GM18858 (cell line): ENCODE measurements around the gene NACA.
"Not testable (repeated sequence)": the region's sequence is repeated elsewhere in the genome, so short reads cannot be mapped to it uniquely, and the experiment has no call there.

Experiments
- ATAC-seq: cut with Tn5 transposase; IDR thresholded peaks from one replicate; pipeline ENCODE4 v1.9.1; 2021; ENCODE audit not compliant: unreplicated experiment

NACA gene

GRCh38 chr12:56725723-56726102 is 614 bp upstream of the NACA start:
- ATAC-seq, result no peak

GRCh38 chr12:56724701-56724971 is 463 bp downstream of the NACA start:
- ATAC-seq, result no peak

GRCh38 chr12:56723889-56724700 is 1.0 kb downstream of the NACA start:
- no peak for ATAC-seq

- no peak for ATAC-seq
Observed at GRCh38 chr12:56723352-56723751, 1.7 kb downstream of the NACA start.

- ATAC-seq, result no peak
Observed at GRCh38 chr12:56722832-56723231, 2.3 kb downstream of the NACA start.

- no peak for ATAC-seq
Observed at GRCh38 chr12:56721721-56722120, 3.4 kb downstream of the NACA start.

GRCh38 chr12:56721216-56721615 is 3.9 kb downstream of the NACA start:
- no peak for ATAC-seq

- ATAC-seq, result no peak
Observed at GRCh38 chr12:56720731-56721151, 4.4 kb downstream of the NACA start.

GRCh38 chr12:56719056-56719455 is 6.0 kb downstream of the NACA start:
- no peak for ATAC-seq

GRCh38 chr12:56718636-56719035 is 6.5 kb downstream of the NACA start:
- ATAC-seq, result no peak

- no peak for ATAC-seq
Observed at GRCh38 chr12:56718149-56718548, 7.0 kb downstream of the NACA start.

GRCh38 chr12:56716933-56717880 is 7.9 kb downstream of the NACA start:
- ATAC-seq, result no peak

GRCh38 chr12:56716458-56716857 is 8.6 kb downstream of the NACA start:
- no peak for ATAC-seq

GRCh38 chr12:56715798-56716197 is 9.3 kb downstream of the NACA start:
- ATAC-seq, result no peak

- ATAC-seq, result no peak
Observed at GRCh38 chr12:56714431-56714929, 10.6 kb downstream of the NACA start.

GRCh38 chr12:56713345-56713744 is 11.8 kb downstream of the NACA start:
- no peak for ATAC-seq

- no peak for ATAC-seq
Observed at GRCh38 chr12:56709759-56710376, 15.2 kb downstream of the NACA start.

GRCh38 chr12:56704522-56704921 is 20.6 kb downstream of the NACA start:
- not testable (repeated sequence) for ATAC-seq

- ATAC-seq, result no peak
Observed at GRCh38 chr12:56699020-56699661, 26.0 kb downstream of the NACA start.

GRCh38 chr12:56695327-56696101 is 29.6 kb downstream of the NACA start:
- no peak for ATAC-seq
